Vagina (tissue), 2 donors: Measurements from ENCODE around the gene CDH26. TPM values are rescaled to one million over a fixed set of nuclear protein-coding genes. Genes with fewer than 3 reads are reported as not detected.
A peak's percentile ranks its signal among the peaks of the same experiment; 100 is the strongest.
"Not testable (repeated sequence)": the region's sequence is repeated elsewhere in the genome, so short reads cannot be mapped to it uniquely, and the experiment has no call there.

Source experiments
- DNase-seq, 2 donors: peaks; one replicate each; pipeline ENCODE4 v3.0.0-alpha.2; 2017; ENCODE audit errors: extremely low spot score in 2 of 2
- H3K27ac ChIP-seq: fragments of 200-600 bp; sonication (generic); one replicate; pipeline ENCODE4 v1.5.1; 2019
- H3K27me3 ChIP-seq: fragments of 200-600 bp; sonication (generic); one replicate; pipeline ENCODE4 v1.5.1; 2019
- H3K36me3 ChIP-seq, 2 donors: fragments of 200-600 bp; sonication (generic); one replicate each; pipeline ENCODE4 v1.5.1; 2017 to 2019
- H3K4me1 ChIP-seq: fragments of 200-600 bp; sonication (generic); one replicate; pipeline ENCODE4 v1.5.1; 2019
- H3K4me3 ChIP-seq, 2 donors: fragments of 200-600 bp; sonication (generic); 1 replicate in 1 of 2; 2 replicates in 1 of 2; pipeline ENCODE4 v1.5.1; 2016 to 2019
- H3K9me3 ChIP-seq: fragments of 200-600 bp; sonication (generic); one replicate; pipeline ENCODE4 v1.5.1; 2019
- CTCF ChIP-seq, 3 experiments: fragments of 450-650 bp in 2 of 3; fragments of 200-600 bp in 1 of 3; sonication (generic) in 1 of 3; IDR thresholded peaks; one replicate each; pipeline ENCODE4 v1.5.1; 2017 to 2019; ENCODE audit warnings: antibody characterized with exemption in 3 of 3, mild to moderate bottlenecking in 2 of 3, moderate library complexity in 2 of 3
- POLR2A ChIP-seq, 2 donors: fragments of 450-650 bp; IDR thresholded peaks; one replicate each; pipeline ENCODE4 v1.6.1; 2017; ENCODE audit warnings: antibody characterized with exemption in 2 of 2, mild to moderate bottlenecking in 2 of 2, moderate library complexity in 2 of 2
- POLR2AphosphoS5 ChIP-seq, 2 donors: sonication (generic); formaldehyde crosslinking; IDR thresholded peaks; one replicate each; pipeline ENCODE4 v1.9.0; 2017; ENCODE audit warnings: antibody characterized with exemption in 2 of 2, mild to moderate bottlenecking in 2 of 2, low read depth in 1 of 2; ENCODE audit not compliant: insufficient read depth in 1 of 2
- intact Hi-C: fragments of 100-400 bp; cut with DNase I; formaldehyde crosslinking; loops from one replicate; pipeline ENCODE4 v1.15.1; 2023
- total RNA-seq: library from RNA; depleted of rRNA; stranded (reverse); fragments of >200 nt; gene quantifications from one replicate; pipeline ENCODE4 v1.2.3, GENCODE V29; 2016

Gene CDH26
- total RNA-seq, 1 donor from 2014 or later: 6.6 TPM

GRCh38 chr20:59954718-59955117 lies 3.5 kb upstream of the CDH26 start:
- H3K27ac ChIP-seq: no peak overlapping the region
- no peak for DNase-seq
- no peaks in the 10 kb centered on the region for H3K27me3 ChIP-seq
- H3K4me3 ChIP-seq: no peak overlapping the region
- H3K9me3 ChIP-seq: no peaks in the 10 kb centered on the region
- TF ChIP-seq POLR2A (IDR thresholded peaks at IDR 0.05) (no peak), POLR2AphosphoS5 (IDR thresholded peaks at IDR 0.05; ENCODE audit: insufficient read depth in 1 of 2, low read depth in 1 of 2) (no peak), CTCF (IDR thresholded peaks at IDR 0.05) (no peak)
- intact Hi-C loops: no loop called here
- H3K36me3 ChIP-seq: no peaks in the 10 kb centered on the region
- H3K4me1 ChIP-seq: no peaks in the 10 kb centered on the region

- no peaks in the 10 kb centered on the region for H3K9me3 ChIP-seq
- DNase-seq: no peak
- no peak overlapping the region for H3K4me3 ChIP-seq
- no peaks in the 10 kb centered on the region for H3K36me3 ChIP-seq
- no peaks in the 10 kb centered on the region for H3K27me3 ChIP-seq
- intact Hi-C loops: no loop called here
- no peak for TF ChIP-seq CTCF (IDR thresholded peaks at IDR 0.05)
- no peak for TF ChIP-seq POLR2AphosphoS5 (IDR thresholded peaks at IDR 0.05; ENCODE audit: insufficient read depth in 1 of 2, low read depth in 1 of 2)
- TF ChIP-seq POLR2A (IDR thresholded peaks at IDR 0.05): no peak
- H3K27ac ChIP-seq: no peak overlapping the region
- H3K4me1 ChIP-seq: no peaks in the 10 kb centered on the region
Measured at GRCh38 chr20:59955131-59955796, 3.0 kb upstream of the CDH26 start.

- H3K27me3 ChIP-seq, H3K9me3 ChIP-seq, intact Hi-C loops, DNase-seq, H3K27ac ChIP-seq, H3K4me1 ChIP-seq, H3K36me3 ChIP-seq, H3K4me3 ChIP-seq: not testable (repeated sequence)
Measured at GRCh38 chr20:59957568-59957967, 655 bp upstream of the CDH26 start.

- no peaks in the 10 kb centered on the region for H3K27me3 ChIP-seq
- no peak for DNase-seq
- no peaks in the 10 kb centered on the region for H3K9me3 ChIP-seq
- intact Hi-C loops: no loop called here
- no peak overlapping the region for H3K27ac ChIP-seq
- H3K4me1 ChIP-seq: peaks cover 7% of the 10 kb centered on the region
- H3K4me3 ChIP-seq: no peak overlapping the region
- H3K36me3 ChIP-seq: no peaks in the 10 kb centered on the region
- TF ChIP-seq CTCF (IDR thresholded peaks at IDR 0.05) (no peak), POLR2AphosphoS5 (IDR thresholded peaks at IDR 0.05; ENCODE audit: insufficient read depth in 1 of 2, low read depth in 1 of 2) (no peak), POLR2A (IDR thresholded peaks at IDR 0.05) (no peak)
Measured at GRCh38 chr20:59958626-59959025, 403 bp downstream of the CDH26 start.

GRCh38 chr20:59961423-59961822 lies 3.2 kb downstream of the CDH26 start:
- TF ChIP-seq POLR2A (IDR thresholded peaks at IDR 0.05): no peak
- no peak for TF ChIP-seq CTCF (IDR thresholded peaks at IDR 0.05)
- peak in 1 of 2 donors; percentile 41 for TF ChIP-seq POLR2AphosphoS5 (IDR thresholded peaks at IDR 0.05; ENCODE audit: insufficient read depth in 1 of 2, low read depth in 1 of 2)
- no peaks in the 10 kb centered on the region for H3K9me3 ChIP-seq
- peaks cover 7% of the 10 kb centered on the region for H3K4me1 ChIP-seq
- intact Hi-C loops: no loop called here
- H3K4me3 ChIP-seq: no peak overlapping the region
- H3K36me3 ChIP-seq: no peaks in the 10 kb centered on the region
- no peak overlapping the region for H3K27ac ChIP-seq
- H3K27me3 ChIP-seq: no peaks in the 10 kb centered on the region
- no peak for DNase-seq
